ENCODE measurements around the gene FUT4.

Gene FUT4

DNA sequence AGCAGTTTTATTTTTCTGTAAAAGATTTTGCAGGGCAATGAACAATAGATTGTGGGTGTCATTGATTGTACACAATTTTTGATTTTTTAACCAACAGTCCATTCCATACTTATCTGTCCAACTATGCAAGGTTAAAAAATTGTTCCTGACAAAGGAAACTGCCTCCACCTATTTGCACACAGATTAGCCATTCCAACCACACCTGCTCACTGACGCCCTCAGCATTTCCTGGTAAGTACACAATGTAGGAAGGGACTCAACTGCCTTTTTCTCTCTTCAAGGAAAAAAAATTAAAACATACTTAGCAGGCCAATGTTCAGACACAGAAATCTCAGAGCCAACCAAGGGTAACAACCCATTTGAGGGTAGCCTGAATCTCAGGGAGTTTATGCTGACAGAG is 4.3 kb upstream of the FUT4 start:
- no peak overlapping the region for H3K4me3 ChIP-seq (ENCODE audit: low read length in 2 of 2)
- H4K91ac ChIP-seq (ENCODE audit: low read depth, low read length, poor library complexity): no peak overlapping the region
- no peak overlapping the region for H2AFZ ChIP-seq (ENCODE audit: low read length)
- no peak overlapping the region for H2BK15ac ChIP-seq (ENCODE audit: low read length)
- no peak overlapping the region for H3K23ac ChIP-seq (ENCODE audit: low read depth, low read length, poor library complexity)
- H3K4ac ChIP-seq (ENCODE audit: low read length): no peak overlapping the region
- no peak overlapping the region for H4K8ac ChIP-seq (ENCODE audit: low read depth, low read length)
- H3K14ac ChIP-seq (ENCODE audit: low read length): no peak overlapping the region
- H3K27ac ChIP-seq (replicated peaks; ENCODE audit: low read length): no peak overlapping the region
- peaks cover under 1 to 49% (median 7%) of the 10 kb centered on the region in 3 experiments for H3K27me3 ChIP-seq (ENCODE audit: control insufficient read depth in 3 of 3, insufficient read depth in 3 of 3, low read depth in 1 of 3, low read length in 3 of 3)
- H3K9me3 ChIP-seq (replicated peaks in 1 of 2; ENCODE audit: control insufficient read depth in 2 of 2, insufficient read depth in 1 of 2, low read depth in 1 of 2, low read length in 2 of 2): no peaks in the 10 kb centered on the region
- peaks cover 0 to 1% of the 10 kb centered on the region in 2 donors for H3K4me1 ChIP-seq (ENCODE audit: control insufficient read depth in 2 of 2, insufficient read depth in 1 of 2, low read depth in 1 of 2, low read length in 2 of 2)
- H3K9ac ChIP-seq (ENCODE audit: low read depth, low read length, poor library complexity): no peak overlapping the region
- H3K79me1 ChIP-seq (ENCODE audit: low read depth, low read length): no peaks in the 10 kb centered on the region
- no peak for DNase-seq (ENCODE audit: low spot score)
- no peak overlapping the region for H2BK120ac ChIP-seq (ENCODE audit: low read depth, low read length)
- H2AK5ac ChIP-seq (ENCODE audit: low read depth, low read length): no peak overlapping the region
- no CpG with 5 or more reads among the region's 1 CpG for WGBS, 2 donors (ENCODE audit: extremely low coverage in 2 of 2, insufficient read length in 2 of 2, insufficient replicate concordance in 1 of 2)
- H3K4me2 ChIP-seq (ENCODE audit: insufficient read depth, low read length, poor library complexity, severe bottlenecking): no peak overlapping the region
- no peak overlapping the region for H3K18ac ChIP-seq (ENCODE audit: low read length)
- H2BK12ac ChIP-seq (ENCODE audit: low read length): no peak overlapping the region
- no peak overlapping the region for H2BK5ac ChIP-seq (ENCODE audit: low read length)
- no peaks in the 10 kb centered on the region for H3K36me3 ChIP-seq (replicated peaks in 1 of 2; ENCODE audit: control insufficient read depth in 2 of 2, insufficient read depth in 2 of 2, low read length in 2 of 2)

DNA sequence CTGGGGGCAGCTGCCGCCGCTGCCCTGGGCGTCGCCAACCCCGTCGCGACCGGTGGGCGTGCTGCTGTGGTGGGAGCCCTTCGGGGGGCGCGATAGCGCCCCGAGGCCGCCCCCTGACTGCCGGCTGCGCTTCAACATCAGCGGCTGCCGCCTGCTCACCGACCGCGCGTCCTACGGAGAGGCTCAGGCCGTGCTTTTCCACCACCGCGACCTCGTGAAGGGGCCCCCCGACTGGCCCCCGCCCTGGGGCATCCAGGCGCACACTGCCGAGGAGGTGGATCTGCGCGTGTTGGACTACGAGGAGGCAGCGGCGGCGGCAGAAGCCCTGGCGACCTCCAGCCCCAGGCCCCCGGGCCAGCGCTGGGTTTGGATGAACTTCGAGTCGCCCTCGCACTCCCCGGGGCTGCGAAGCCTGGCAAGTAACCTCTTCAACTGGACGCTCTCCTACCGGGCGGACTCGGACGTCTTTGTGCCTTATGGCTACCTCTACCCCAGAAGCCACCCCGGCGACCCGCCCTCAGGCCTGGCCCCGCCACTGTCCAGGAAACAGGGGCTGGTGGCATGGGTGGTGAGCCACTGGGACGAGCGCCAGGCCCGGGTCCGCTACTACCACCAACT is 1.0 kb downstream of the FUT4 start:
- Histone ChIP-seq H3K27ac (replicated peaks; ENCODE audit: low read length) (no peak overlapping the region), H3K79me1 (ENCODE audit: low read depth, low read length) (no peaks in the 10 kb centered on the region), H3K4me1 (ENCODE audit: control insufficient read depth in 2 of 2, insufficient read depth in 1 of 2, low read depth in 1 of 2, low read length in 2 of 2) (peaks cover 0 to 4% of the 10 kb centered on the region in 2 donors), H3K9ac (ENCODE audit: low read depth, low read length, poor library complexity) (peak overlapping the region; percentile 87), H3K4me3 (ENCODE audit: low read length in 2 of 2) (peak overlapping the region; percentile 45 to 87), H2AK5ac (ENCODE audit: low read depth, low read length) (peak overlapping the region; percentile 59), H4K91ac (ENCODE audit: low read depth, low read length, poor library complexity) (no peak overlapping the region), H2AFZ (ENCODE audit: low read length) (peak overlapping the region; percentile 96), H4K8ac (ENCODE audit: low read depth, low read length) (no peak overlapping the region), H3K4me2 (ENCODE audit: insufficient read depth, low read length, poor library complexity, severe bottlenecking) (peak overlapping the region; percentile 88), H3K27me3 (ENCODE audit: control insufficient read depth in 3 of 3, insufficient read depth in 3 of 3, low read depth in 1 of 3, low read length in 3 of 3) (peaks cover 8 to 76% (median 25%) of the 10 kb centered on the region in 3 experiments), H3K23ac (ENCODE audit: low read depth, low read length, poor library complexity) (peak overlapping the region; percentile 50), H3K18ac (ENCODE audit: low read length) (peak overlapping the region; percentile 98), H2BK15ac (ENCODE audit: low read length) (no peak overlapping the region), H2BK120ac (ENCODE audit: low read depth, low read length) (no peak overlapping the region), H3K9me3 (replicated peaks in 1 of 2; ENCODE audit: control insufficient read depth in 2 of 2, insufficient read depth in 1 of 2, low read depth in 1 of 2, low read length in 2 of 2) (peaks cover 0 to 6% of the 10 kb centered on the region in 2 donors), H2BK5ac (ENCODE audit: low read length) (no peak overlapping the region), H3K4ac (ENCODE audit: low read length) (no peak overlapping the region), H3K14ac (ENCODE audit: low read length) (peak overlapping the region; percentile 47), H3K36me3 (replicated peaks in 1 of 2; ENCODE audit: control insufficient read depth in 2 of 2, insufficient read depth in 2 of 2, low read length in 2 of 2) (no peaks in the 10 kb centered on the region), H2BK12ac (ENCODE audit: low read length) (no peak overlapping the region)
- WGBS, 2 donors (ENCODE audit: extremely low coverage in 2 of 2, insufficient read length in 2 of 2, insufficient replicate concordance in 1 of 2): no CpG with 5 or more reads among the region's 59 CpGs
- peak; percentile 11 for DNase-seq (ENCODE audit: low spot score)

GRCh38 chr11:94545264-94546161 is 1.8 kb downstream of the FUT4 start:
- H2AFZ ChIP-seq (ENCODE audit: low read length): peak overlapping the region; percentile 96
- H3K18ac ChIP-seq (ENCODE audit: low read length): peak overlapping the region; percentile 32
- no peak overlapping the region for H2BK15ac ChIP-seq (ENCODE audit: low read length)
- H2AK5ac ChIP-seq (ENCODE audit: low read depth, low read length): peak overlapping the region; percentile 59
- no peak overlapping the region for H2BK120ac ChIP-seq (ENCODE audit: low read depth, low read length)
- no peaks in the 10 kb centered on the region for H3K79me1 ChIP-seq (ENCODE audit: low read depth, low read length)
- H2BK5ac ChIP-seq (ENCODE audit: low read length): no peak overlapping the region
- H3K36me3 ChIP-seq (replicated peaks in 1 of 2; ENCODE audit: control insufficient read depth in 2 of 2, insufficient read depth in 2 of 2, low read length in 2 of 2): no peaks in the 10 kb centered on the region
- peaks cover 0 to 4% of the 10 kb centered on the region in 2 donors for H3K4me1 ChIP-seq (ENCODE audit: control insufficient read depth in 2 of 2, insufficient read depth in 1 of 2, low read depth in 1 of 2, low read length in 2 of 2)
- DNase-seq (ENCODE audit: low spot score): no peak
- peaks cover 8 to 76% (median 25%) of the 10 kb centered on the region in 3 experiments for H3K27me3 ChIP-seq (ENCODE audit: control insufficient read depth in 3 of 3, insufficient read depth in 3 of 3, low read depth in 1 of 3, low read length in 3 of 3)
- peak overlapping the region; percentile 39 for H3K9ac ChIP-seq (ENCODE audit: low read depth, low read length, poor library complexity)
- peak overlapping the region; percentile 5 for H3K23ac ChIP-seq (ENCODE audit: low read depth, low read length, poor library complexity)
- H3K14ac ChIP-seq (ENCODE audit: low read length): no peak overlapping the region
- H3K9me3 ChIP-seq (replicated peaks in 1 of 2; ENCODE audit: control insufficient read depth in 2 of 2, insufficient read depth in 1 of 2, low read depth in 1 of 2, low read length in 2 of 2): peaks cover 0 to 6% of the 10 kb centered on the region in 2 donors
- no peak overlapping the region for H3K27ac ChIP-seq (replicated peaks; ENCODE audit: low read length)
- H3K4me2 ChIP-seq (ENCODE audit: insufficient read depth, low read length, poor library complexity, severe bottlenecking): peak overlapping the region; percentile 88
- no CpG with 5 or more reads among the region's 54 CpGs for WGBS, 2 donors (ENCODE audit: extremely low coverage in 2 of 2, insufficient read length in 2 of 2, insufficient replicate concordance in 1 of 2)
- peak overlapping the region in 1 of 2 donors; percentile 87 for H3K4me3 ChIP-seq (ENCODE audit: low read length in 2 of 2)
- H2BK12ac ChIP-seq (ENCODE audit: low read length): no peak overlapping the region
- no peak overlapping the region for H4K8ac ChIP-seq (ENCODE audit: low read depth, low read length)
- no peak overlapping the region for H3K4ac ChIP-seq (ENCODE audit: low read length)
- H4K91ac ChIP-seq (ENCODE audit: low read depth, low read length, poor library complexity): no peak overlapping the region

- DNase-seq (ENCODE audit: low spot score): no peak
- H2BK15ac ChIP-seq (ENCODE audit: low read length): no peak overlapping the region
- no peak overlapping the region for H4K91ac ChIP-seq (ENCODE audit: low read depth, low read length, poor library complexity)
- H3K18ac ChIP-seq (ENCODE audit: low read length): no peak overlapping the region
- H3K23ac ChIP-seq (ENCODE audit: low read depth, low read length, poor library complexity): no peak overlapping the region
- H4K8ac ChIP-seq (ENCODE audit: low read depth, low read length): no peak overlapping the region
- H2BK5ac ChIP-seq (ENCODE audit: low read length): no peak overlapping the region
- no peak overlapping the region for H3K4me3 ChIP-seq (ENCODE audit: low read length in 2 of 2)
- H3K4me2 ChIP-seq (ENCODE audit: insufficient read depth, low read length, poor library complexity, severe bottlenecking): no peak overlapping the region
- peaks cover 8 to 73% (median 25%) of the 10 kb centered on the region in 3 experiments for H3K27me3 ChIP-seq (ENCODE audit: control insufficient read depth in 3 of 3, insufficient read depth in 3 of 3, low read depth in 1 of 3, low read length in 3 of 3)
- no peak overlapping the region for H2BK120ac ChIP-seq (ENCODE audit: low read depth, low read length)
- H3K79me1 ChIP-seq (ENCODE audit: low read depth, low read length): no peaks in the 10 kb centered on the region
- no peak overlapping the region for H2AFZ ChIP-seq (ENCODE audit: low read length)
- H2BK12ac ChIP-seq (ENCODE audit: low read length): no peak overlapping the region
- H2AK5ac ChIP-seq (ENCODE audit: low read depth, low read length): no peak overlapping the region
- H3K4ac ChIP-seq (ENCODE audit: low read length): no peak overlapping the region
- H3K9me3 ChIP-seq (replicated peaks in 1 of 2; ENCODE audit: control insufficient read depth in 2 of 2, insufficient read depth in 1 of 2, low read depth in 1 of 2, low read length in 2 of 2): peaks cover 0 to 6% of the 10 kb centered on the region in 2 donors
- WGBS, 2 donors (ENCODE audit: extremely low coverage in 2 of 2, insufficient read length in 2 of 2, insufficient replicate concordance in 1 of 2): no CpG with 5 or more reads among the region's 2 CpGs
- H3K14ac ChIP-seq (ENCODE audit: low read length): no peak overlapping the region
- no peak overlapping the region for H3K27ac ChIP-seq (replicated peaks; ENCODE audit: low read length)
- H3K4me1 ChIP-seq (ENCODE audit: control insufficient read depth in 2 of 2, insufficient read depth in 1 of 2, low read depth in 1 of 2, low read length in 2 of 2): peaks cover 0 to 4% of the 10 kb centered on the region in 2 donors
- no peak overlapping the region for H3K9ac ChIP-seq (ENCODE audit: low read depth, low read length, poor library complexity)
- H3K36me3 ChIP-seq (replicated peaks in 1 of 2; ENCODE audit: control insufficient read depth in 2 of 2, insufficient read depth in 2 of 2, low read length in 2 of 2): no peaks in the 10 kb centered on the region
Observed at GRCh38 chr11:94546162-94546470, 2.4 kb downstream of the FUT4 start.
